ENCODE results near the gene TUBB2B.
"Not testable (repeated sequence)": the region's sequence is repeated elsewhere in the genome, so short reads cannot be mapped to it uniquely, and the experiment has no call there.

TUBB2B gene

DNA sequence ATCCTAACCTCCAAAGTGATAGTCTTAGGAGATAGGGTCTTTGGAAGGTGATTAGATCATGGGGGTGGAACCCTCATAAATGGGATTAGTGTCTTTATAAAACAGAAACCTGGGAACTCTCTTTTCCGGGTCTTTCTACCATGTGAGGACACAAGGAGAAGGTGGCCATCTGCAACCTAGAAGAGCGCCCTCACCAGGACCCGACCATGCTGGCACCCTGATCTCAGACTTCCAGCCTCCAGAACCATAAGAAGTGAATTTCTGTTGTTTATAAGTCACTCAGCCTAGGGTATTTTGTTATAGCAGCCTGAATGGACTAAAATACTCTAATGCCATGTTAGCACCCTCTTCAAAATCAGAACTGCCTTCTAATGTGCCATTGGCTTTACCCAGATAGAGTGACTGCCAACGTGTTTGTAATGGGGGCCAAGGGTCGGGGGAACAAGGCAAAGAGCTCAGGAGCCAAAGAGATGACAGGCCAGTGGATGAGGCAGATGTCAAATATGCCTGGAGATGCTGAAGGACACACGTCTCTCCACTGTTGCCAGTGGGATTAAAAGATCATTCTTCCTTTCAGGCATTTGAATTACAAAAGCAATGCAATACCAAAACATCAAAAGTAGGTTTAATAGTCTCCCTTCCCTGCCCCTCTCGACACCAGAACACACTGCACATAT is 21.0 kb downstream of the TUBB2B start:
- FAIRE-seq (no peak), DNase-seq (ENCODE audit: insufficient read length, low spot score) (no peak)
- TF ChIP-seq SPI1 (IDR thresholded peaks at IDR 0.05; ENCODE audit: low read depth, low read length) (no peak), POLR2A (IDR thresholded peaks at IDR 0.05; ENCODE audit: low read depth, low read length) (no peak), POLR2AphosphoS5 (IDR thresholded peaks at IDR 0.05; ENCODE audit: low read depth, low read length) (no peak), POU2F2 (IDR thresholded peaks at IDR 0.05; ENCODE audit: low read depth, low read length) (no peak), PAX5 (IDR thresholded peaks at IDR 0.05; ENCODE audit: insufficient read depth, low read length, severe bottlenecking) (no peak), TAF1 (IDR thresholded peaks at IDR 0.05; ENCODE audit: low read depth, low read length) (no peak)

DNA sequence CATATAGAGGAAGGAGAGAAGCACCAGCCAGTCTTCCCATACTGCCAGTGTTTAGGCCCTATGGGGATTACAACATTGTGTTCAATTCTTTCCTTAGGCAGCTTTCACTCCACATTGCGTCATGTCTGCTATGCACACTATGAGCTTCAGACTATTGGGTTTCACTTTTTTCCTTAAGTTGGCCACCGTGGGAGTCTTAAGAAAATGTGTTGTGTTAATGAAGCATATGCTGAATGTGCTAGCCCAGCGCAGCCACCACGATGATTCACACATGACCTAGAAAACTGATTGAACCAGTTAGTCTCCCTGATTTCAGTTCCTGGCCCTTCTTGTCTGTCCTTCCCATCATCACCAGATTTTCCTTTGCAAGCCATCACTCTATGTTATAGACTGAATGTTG is 21.5 kb downstream of the TUBB2B start:
- DNase-seq (ENCODE audit: insufficient read length, low spot score) (no peak), FAIRE-seq (no peak)
- TF ChIP-seq PAX5 (IDR thresholded peaks at IDR 0.05; ENCODE audit: insufficient read depth, low read length, severe bottlenecking) (no peak), POLR2A (IDR thresholded peaks at IDR 0.05; ENCODE audit: low read depth, low read length) (no peak), TAF1 (IDR thresholded peaks at IDR 0.05; ENCODE audit: low read depth, low read length) (no peak), POLR2AphosphoS5 (IDR thresholded peaks at IDR 0.05; ENCODE audit: low read depth, low read length) (no peak), POU2F2 (IDR thresholded peaks at IDR 0.05; ENCODE audit: low read depth, low read length) (no peak), SPI1 (IDR thresholded peaks at IDR 0.05; ENCODE audit: low read depth, low read length) (no peak)

DNA sequence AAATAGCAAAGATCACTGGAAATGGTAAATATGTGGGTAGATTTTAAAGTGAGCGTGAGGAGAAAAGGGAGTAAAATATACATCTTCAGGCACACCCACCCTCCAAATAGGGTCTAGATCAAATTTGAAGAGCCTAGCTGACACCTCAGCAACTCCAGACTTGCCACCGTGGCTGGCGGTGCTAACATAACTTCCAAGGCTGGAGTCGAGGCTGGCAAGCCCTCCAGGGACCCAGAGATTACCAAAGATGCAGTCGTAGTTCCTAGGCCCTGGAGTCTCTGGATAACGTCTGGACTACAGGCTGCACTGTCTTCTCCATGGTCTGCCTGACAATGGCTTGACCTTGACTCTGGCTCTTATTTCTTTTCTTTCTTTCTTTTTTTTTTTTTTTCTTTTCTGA is 22.5 kb downstream of the TUBB2B start:
- DNase-seq (ENCODE audit: insufficient read length, low spot score) (no peak), FAIRE-seq (no peak)
- TF ChIP-seq POU2F2 (IDR thresholded peaks at IDR 0.05; ENCODE audit: low read depth, low read length) = no peak
- TF ChIP-seq TAF1 (IDR thresholded peaks at IDR 0.05; ENCODE audit: low read depth, low read length) = no peak

DNA sequence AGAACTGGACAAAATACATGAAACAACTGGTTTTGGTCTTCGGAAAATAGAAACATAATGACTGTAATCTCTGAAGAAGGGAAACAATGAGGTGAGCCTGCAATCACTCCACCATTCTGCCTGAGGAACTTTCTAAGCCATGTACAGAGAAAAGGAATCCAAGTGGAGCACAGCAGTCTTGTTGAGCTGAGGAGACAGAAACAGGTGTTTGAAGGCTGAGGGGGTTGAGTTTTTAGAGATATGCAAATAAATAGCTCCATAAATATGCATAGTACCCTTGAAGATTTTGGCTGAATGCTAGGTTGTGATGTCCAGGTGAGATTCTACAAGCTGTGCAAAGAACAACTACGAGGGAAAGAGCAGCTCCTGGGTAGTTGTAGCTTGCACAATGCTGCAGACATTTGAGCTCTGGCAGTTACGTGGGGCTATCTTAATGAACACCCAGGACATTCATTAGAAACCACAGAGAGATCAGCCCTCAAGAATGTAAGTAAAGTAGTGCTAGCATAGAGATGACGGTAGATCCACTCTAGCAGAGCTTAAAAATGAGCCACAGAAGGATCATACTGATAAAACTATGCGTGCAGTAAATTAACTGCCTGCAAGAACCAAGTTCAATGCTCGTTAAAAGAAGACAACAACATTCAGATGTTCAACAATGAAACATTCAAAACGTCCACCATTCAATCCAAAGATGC is 24.3 kb downstream of the TUBB2B start:
- no peak for FAIRE-seq
- no peak for TF ChIP-seq SPI1 (IDR thresholded peaks at IDR 0.05; ENCODE audit: low read depth, low read length)
- no peak for TF ChIP-seq TAF1 (IDR thresholded peaks at IDR 0.05; ENCODE audit: low read depth, low read length)
- no peak for TF ChIP-seq PAX5 (IDR thresholded peaks at IDR 0.05; ENCODE audit: insufficient read depth, low read length, severe bottlenecking)
- TF ChIP-seq POU2F2 (IDR thresholded peaks at IDR 0.05; ENCODE audit: low read depth, low read length) = no peak
- TF ChIP-seq POLR2AphosphoS5 (IDR thresholded peaks at IDR 0.05; ENCODE audit: low read depth, low read length) = no peak
- no peak for TF ChIP-seq POLR2A (IDR thresholded peaks at IDR 0.05; ENCODE audit: low read depth, low read length)
- no peak for DNase-seq (ENCODE audit: insufficient read length, low spot score)

DNA sequence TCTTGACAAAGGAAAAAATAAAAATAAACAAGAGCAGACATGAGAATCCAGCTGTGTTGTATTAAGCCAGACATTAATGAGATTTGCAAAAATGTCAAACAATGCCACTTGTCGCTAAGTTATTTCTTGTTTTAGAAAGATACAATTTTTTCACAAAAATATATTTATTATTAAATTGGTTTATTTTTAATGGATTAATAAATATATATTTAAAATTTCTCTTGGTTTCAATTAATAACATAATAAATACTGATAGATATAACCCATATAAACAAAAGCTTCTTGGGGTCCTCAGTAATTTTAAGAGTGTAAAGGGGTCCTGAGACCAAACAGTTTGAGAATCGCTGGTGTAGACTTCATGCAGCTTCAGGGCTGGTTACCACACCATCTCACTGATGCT is 26.1 kb downstream of the TUBB2B start:
- TF ChIP-seq TAF1 (IDR thresholded peaks at IDR 0.05; ENCODE audit: low read depth, low read length) (no peak), POU2F2 (IDR thresholded peaks at IDR 0.05; ENCODE audit: low read depth, low read length) (no peak), PAX5 (IDR thresholded peaks at IDR 0.05; ENCODE audit: insufficient read depth, low read length, severe bottlenecking) (no peak), POLR2A (IDR thresholded peaks at IDR 0.05; ENCODE audit: low read depth, low read length) (no peak), SPI1 (IDR thresholded peaks at IDR 0.05; ENCODE audit: low read depth, low read length) (no peak), POLR2AphosphoS5 (IDR thresholded peaks at IDR 0.05; ENCODE audit: low read depth, low read length) (no peak)
- FAIRE-seq = no peak
- DNase-seq (ENCODE audit: insufficient read length, low spot score) = no peak

DNA sequence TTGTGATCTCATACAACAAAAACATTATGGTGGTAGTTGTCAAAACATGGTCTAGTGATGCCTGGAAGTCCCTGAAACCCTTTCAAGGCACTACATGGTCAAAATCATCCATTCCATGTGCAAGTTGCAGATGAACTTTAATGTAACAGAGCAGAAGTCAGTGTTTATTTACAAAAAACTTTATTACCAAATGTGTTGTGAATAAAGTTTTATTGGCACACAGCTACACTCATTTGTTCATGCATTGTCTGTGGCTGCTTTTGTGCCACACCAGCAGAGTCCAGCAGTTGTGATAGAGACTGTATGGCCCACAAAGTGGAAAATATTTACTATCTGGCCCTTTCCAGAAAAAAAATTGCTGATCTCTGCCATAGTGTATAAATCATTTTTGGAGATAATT is 26.8 kb downstream of the TUBB2B start:
- DNase-seq (ENCODE audit: insufficient read length, low spot score) = no peak
- no peak for FAIRE-seq
- TF ChIP-seq POLR2AphosphoS5 (IDR thresholded peaks at IDR 0.05; ENCODE audit: low read depth, low read length) (no peak), PAX5 (IDR thresholded peaks at IDR 0.05; ENCODE audit: insufficient read depth, low read length, severe bottlenecking) (no peak), POU2F2 (IDR thresholded peaks at IDR 0.05; ENCODE audit: low read depth, low read length) (no peak), SPI1 (IDR thresholded peaks at IDR 0.05; ENCODE audit: low read depth, low read length) (no peak), TAF1 (IDR thresholded peaks at IDR 0.05; ENCODE audit: low read depth, low read length) (no peak), POLR2A (IDR thresholded peaks at IDR 0.05; ENCODE audit: low read depth, low read length) (no peak)

DNA sequence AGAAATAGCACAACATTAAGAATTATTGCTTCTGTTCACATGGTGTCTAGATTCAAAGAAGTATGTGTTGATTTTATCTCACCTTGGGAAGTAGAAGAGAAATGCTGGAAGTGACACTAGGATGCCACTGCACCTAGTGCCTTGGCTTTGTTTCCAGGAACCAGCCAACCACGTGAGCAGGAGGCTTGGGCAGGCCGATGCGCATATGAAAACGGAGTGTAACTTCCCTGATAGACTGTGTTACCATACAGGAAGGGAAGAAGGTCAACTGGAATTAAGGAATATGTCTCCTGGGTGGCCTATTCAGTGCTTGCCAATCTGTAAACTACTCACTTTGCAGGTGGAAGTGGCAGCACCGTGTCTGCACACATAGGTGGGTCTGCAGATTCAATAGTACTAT is 28.1 kb downstream of the TUBB2B start:
- FAIRE-seq (no peak), DNase-seq (ENCODE audit: insufficient read length, low spot score) (no peak)
- TF ChIP-seq POLR2AphosphoS5 (IDR thresholded peaks at IDR 0.05; ENCODE audit: low read depth, low read length) = no peak
- no peak for TF ChIP-seq POLR2A (IDR thresholded peaks at IDR 0.05; ENCODE audit: low read depth, low read length)
- TF ChIP-seq SPI1 (IDR thresholded peaks at IDR 0.05; ENCODE audit: low read depth, low read length) = no peak
- no peak for TF ChIP-seq TAF1 (IDR thresholded peaks at IDR 0.05; ENCODE audit: low read depth, low read length)
- no peak for TF ChIP-seq POU2F2 (IDR thresholded peaks at IDR 0.05; ENCODE audit: low read depth, low read length)
- no peak for TF ChIP-seq PAX5 (IDR thresholded peaks at IDR 0.05; ENCODE audit: insufficient read depth, low read length, severe bottlenecking)

DNA sequence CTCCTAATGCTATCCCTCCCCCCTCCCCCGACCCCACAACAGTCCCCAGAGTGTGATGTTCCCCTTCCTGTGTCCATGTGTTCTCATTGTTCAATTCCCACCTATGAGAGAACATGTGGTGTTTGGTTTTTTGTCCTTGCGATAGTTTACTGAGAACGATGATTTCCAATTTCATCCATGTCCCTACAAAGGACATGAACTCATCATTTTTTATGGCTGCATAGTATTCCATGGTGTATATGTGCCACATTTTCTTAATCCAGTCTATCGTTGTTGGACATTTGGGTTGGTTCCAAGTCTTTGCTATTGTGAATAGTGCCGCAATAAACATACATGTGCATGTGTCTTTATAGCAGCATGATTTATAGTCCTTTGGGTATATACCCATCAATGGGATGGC is 29.7 kb downstream of the TUBB2B start:
- FAIRE-seq; DNase-seq (ENCODE audit: insufficient read length, low spot score): not testable (repeated sequence)

DNA sequence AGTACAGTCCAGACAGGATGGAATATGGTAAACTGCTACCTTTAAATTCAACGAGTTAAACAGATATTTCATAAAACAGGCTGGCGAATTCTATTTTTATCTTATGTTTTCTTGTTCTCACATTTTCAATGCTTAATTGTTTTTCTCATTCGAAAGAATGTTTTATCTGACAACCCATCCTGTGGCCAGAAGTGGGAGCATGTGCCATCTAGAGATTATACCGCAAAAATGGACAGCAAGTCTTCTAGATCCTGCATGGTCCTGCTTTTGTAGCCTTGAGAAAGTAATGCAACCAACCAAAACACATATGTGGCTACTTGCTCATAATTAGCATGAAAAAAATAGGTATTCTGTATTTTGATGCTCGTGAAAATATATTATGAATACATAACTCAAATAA is 30.7 kb downstream of the TUBB2B start:
- TF ChIP-seq POLR2A (IDR thresholded peaks at IDR 0.05; ENCODE audit: low read depth, low read length) (no peak), PAX5 (IDR thresholded peaks at IDR 0.05; ENCODE audit: insufficient read depth, low read length, severe bottlenecking) (no peak), TAF1 (IDR thresholded peaks at IDR 0.05; ENCODE audit: low read depth, low read length) (no peak), POU2F2 (IDR thresholded peaks at IDR 0.05; ENCODE audit: low read depth, low read length) (no peak), SPI1 (IDR thresholded peaks at IDR 0.05; ENCODE audit: low read depth, low read length) (no peak), POLR2AphosphoS5 (IDR thresholded peaks at IDR 0.05; ENCODE audit: low read depth, low read length) (no peak)
- no peak for DNase-seq (ENCODE audit: insufficient read length, low spot score)
- no peak for FAIRE-seq
